Kidney (tissue), 14 donors: ENCODE data around the gene PVR. TPM values are rescaled to one million over a fixed set of nuclear protein-coding genes. Genes with fewer than 3 reads are reported as not detected.
A peak's percentile ranks its signal among the peaks of the same experiment; 100 is the strongest.

Experiments
- DNase-seq, 5 donors: peaks; one replicate each; pipeline ENCODE4 v3.0.0-alpha.2; 2013 to 2020
- FAIRE-seq: peaks from 2 replicates; lab custom pipeline; 2012; peaks lifted over from hg19 to GRCh38; lab: Jason Lieb, UNC
- H3K27ac ChIP-seq, 2 donors: one replicate each; pipeline ENCODE4 v1.7.0; 2013; ENCODE audit warnings: low read depth in 2 of 2, low read length in 2 of 2, inconsistent platforms in 1 of 2
- H3K27me3 ChIP-seq: one replicate; pipeline ENCODE4 v1.7.1; 2013; ENCODE audit warnings: low read length, inconsistent platforms; ENCODE audit not compliant: control insufficient read depth, insufficient read depth
- H3K36me3 ChIP-seq, 3 donors: one replicate each; pipeline versions ENCODE4 v1.7.0 to v1.7.1; 2013; ENCODE audit warnings: low read length in 3 of 3, control low read depth in 1 of 3, inconsistent platforms in 1 of 3; ENCODE audit not compliant: insufficient read depth in 3 of 3, control insufficient read depth in 2 of 3
- H3K4me1 ChIP-seq, 3 donors: one replicate each; pipeline versions ENCODE4 v1.7.0 to v1.7.1; 2013; ENCODE audit warnings: low read length in 3 of 3, inconsistent platforms in 1 of 3, low read depth in 1 of 3; ENCODE audit not compliant: control insufficient read depth in 2 of 3, insufficient read depth in 2 of 3
- H3K4me3 ChIP-seq, 3 donors: one replicate each; pipeline versions ENCODE4 v1.7.0 to v1.8.1; 2013; ENCODE audit warnings: low read length in 3 of 3, control low read depth in 1 of 3, inconsistent platforms in 1 of 3
- H3K9ac ChIP-seq, 3 donors: one replicate each; pipeline versions ENCODE4 v1.7.0 to v1.7.1; 2013; ENCODE audit warnings: low read length in 3 of 3, control low read depth in 1 of 3, inconsistent platforms in 1 of 3
- H3K9me3 ChIP-seq, 3 donors: one replicate each; pipeline versions ENCODE4 v1.7.0 to v1.7.1; 2013; ENCODE audit warnings: low read length in 3 of 3, control low read depth in 1 of 3, inconsistent platforms in 1 of 3; ENCODE audit not compliant: control insufficient read depth in 2 of 3, insufficient read depth in 1 of 3
- CTCF ChIP-seq: IDR thresholded peaks from 3 replicates; pipeline ENCODE4 v1.5.1; 2012; ENCODE audit warnings: mild to moderate bottlenecking, moderate library complexity, borderline replicate concordance; ENCODE audit not compliant: insufficient read depth; ENCODE audit errors: extremely low read depth
- intact Hi-C: fragments of 100-400 bp; cut with DNase I; formaldehyde crosslinking; loops from one replicate; pipeline ENCODE4 v1.11.1; 2022
- polyA plus RNA-seq: library from polyadenylated mRNA; stranded (reverse); fragments of 350-450 nt; fragmentation: Illumina TruSeq; extraction: RNeasy Lipid Tissue Mini Kit (QIAGEN cat#74804); gene quantifications from one replicate; pipeline ENCODE4 v1.2.3, GENCODE V29; 2014; ENCODE audit warnings: low read depth, low replicate concordance; ENCODE audit not compliant: insufficient read depth
- total RNA-seq: library from RNA; stranded (reverse); fragmentation: NEBNext Ultra II Directional; extraction: Animal tissue kit (Norgen Biotek cat#: 25700); gene quantifications from one replicate; pipeline ENCODE4 v1.2.1, GENCODE V29; 2021
- donor health status: control.
- donor health status: control.
- donor health status: control.
- donor health status: control.
- donor health status: control.
- donor health status: DM: yes; HTN: yes; CAD: no.
- donor health status: Normal renal cell carcinoma (clear cell type).

Gene PVR
- total and polyA plus RNA-seq, 2 donors from 2014 or later: 20.7 to 36.4 TPM

- DNase-seq (peak in 1 of 5 donors; percentile 39), FAIRE-seq (no peak)
- H3K9me3 ChIP-seq: no peaks in the 10 kb centered on the region
- no peak overlapping the region for H3K4me3 ChIP-seq
- H3K27me3 ChIP-seq: no peaks in the 10 kb centered on the region
- intact Hi-C loops: no loop called here
- no peak for TF ChIP-seq CTCF
- peaks cover 0 to 6% (median 2%) of the 10 kb centered on the region in 3 donors for H3K4me1 ChIP-seq
- no peak overlapping the region for H3K9ac ChIP-seq
- H3K27ac ChIP-seq: peak overlapping the region in 1 of 2 donors; percentile 28
- no peaks in the 10 kb centered on the region for H3K36me3 ChIP-seq
Observed at GRCh38 chr19:44677019-44677811, 33.5 kb downstream of the PVR start.

GRCh38 chr19:44680536-44680935, 36.8 kb downstream of the PVR start:
- FAIRE-seq: no peak
- Histone ChIP-seq H3K36me3 (no peaks in the 10 kb centered on the region), H3K9ac (no peak overlapping the region), H3K27ac (no peak overlapping the region), H3K27me3 (no peaks in the 10 kb centered on the region), H3K9me3 (no peaks in the 10 kb centered on the region), H3K4me1 (peaks cover 0 to 3% (median 0%) of the 10 kb centered on the region in 3 donors), H3K4me3 (no peak overlapping the region)
- no peak for DNase-seq
- intact Hi-C loops: no loop called here
- no peak for TF ChIP-seq CTCF

- Histone ChIP-seq H3K36me3 (no peaks in the 10 kb centered on the region), H3K4me1 (peaks cover 0 to 3% (median 0%) of the 10 kb centered on the region in 3 donors), H3K27ac (no peak overlapping the region), H3K9ac (no peak overlapping the region), H3K27me3 (no peaks in the 10 kb centered on the region), H3K9me3 (no peaks in the 10 kb centered on the region), H3K4me3 (no peak overlapping the region)
- DNase-seq (no peak), FAIRE-seq (no peak)
- intact Hi-C loops: no loop called here
- TF ChIP-seq CTCF: no peak
Observed at GRCh38 chr19:44681992-44682790, 38.5 kb downstream of the PVR start.
